Activated CD4-positive, alpha-beta T cell treated with anti-CD3 and anti-CD28 coated beads, Interleukin-2, amount 50 U/mL, for 16 hours (primary cell): Measurements from ENCODE around the gene IL17RB.

Experiments
- DNase-seq: peaks from one replicate; pipeline ENCODE4 v3.0.0-alpha.2; 2020

Gene IL17RB

DNA sequence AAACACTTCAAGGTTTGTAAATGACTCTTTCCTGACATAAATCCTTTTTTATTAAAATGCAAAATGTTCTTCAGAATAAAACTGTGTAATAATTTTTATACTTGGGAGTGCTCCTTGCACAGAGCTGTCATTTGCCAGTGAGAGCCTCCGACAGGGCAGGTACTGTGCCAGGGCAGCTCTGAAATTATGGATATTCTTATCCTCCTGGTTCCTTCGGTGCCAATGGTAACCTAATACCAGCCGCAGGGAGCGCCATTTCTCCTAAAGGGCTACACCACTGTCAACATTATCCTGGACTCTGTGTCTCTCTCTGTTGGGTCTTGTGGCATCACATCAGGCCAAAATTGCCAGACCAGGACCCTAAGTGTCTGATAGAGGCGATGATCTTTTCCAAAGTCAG lies 33.1 kb upstream of the IL17RB start:
- DNase-seq, result no peak

DNA sequence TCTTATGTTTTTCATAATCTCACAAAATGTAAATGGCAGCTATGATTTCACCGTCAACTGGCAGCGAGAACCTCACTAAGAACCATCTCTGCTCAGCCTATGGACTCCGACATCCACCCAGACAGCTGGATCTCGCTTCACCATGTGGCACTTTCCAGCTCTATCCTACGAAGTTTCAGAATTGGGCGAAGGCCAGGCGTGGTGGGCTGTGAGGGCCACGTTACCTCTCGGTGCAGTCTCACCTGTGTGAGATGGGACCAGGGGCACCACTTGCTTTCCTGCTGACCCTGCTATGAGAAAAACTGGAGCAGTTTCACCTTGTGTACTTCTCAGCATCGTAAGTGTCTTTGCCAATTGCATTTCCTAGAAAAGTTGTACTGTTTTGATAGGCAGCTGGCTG lies 32.5 kb upstream of the IL17RB start:
- no peak for DNase-seq

DNA sequence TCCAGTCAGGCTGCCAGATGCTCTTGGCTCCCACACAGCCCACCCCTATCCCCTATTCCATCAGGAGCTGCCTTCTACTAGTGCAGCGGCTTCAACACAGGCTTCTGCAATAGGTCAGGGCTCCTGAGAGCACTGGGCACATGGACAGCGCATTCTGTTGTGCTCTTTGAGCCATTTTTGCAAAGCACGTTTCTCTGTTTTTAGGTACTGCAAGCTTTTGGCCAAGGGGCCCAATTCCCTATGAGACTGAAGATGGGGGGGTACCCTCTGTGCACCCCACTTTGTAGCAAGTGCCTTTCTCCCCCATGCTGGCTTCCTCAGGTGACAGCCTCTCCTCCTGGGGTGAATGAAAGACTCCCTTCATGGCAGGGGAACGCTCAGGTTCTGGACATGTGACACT lies 31.3 kb upstream of the IL17RB start:
- no peak for DNase-seq

DNA sequence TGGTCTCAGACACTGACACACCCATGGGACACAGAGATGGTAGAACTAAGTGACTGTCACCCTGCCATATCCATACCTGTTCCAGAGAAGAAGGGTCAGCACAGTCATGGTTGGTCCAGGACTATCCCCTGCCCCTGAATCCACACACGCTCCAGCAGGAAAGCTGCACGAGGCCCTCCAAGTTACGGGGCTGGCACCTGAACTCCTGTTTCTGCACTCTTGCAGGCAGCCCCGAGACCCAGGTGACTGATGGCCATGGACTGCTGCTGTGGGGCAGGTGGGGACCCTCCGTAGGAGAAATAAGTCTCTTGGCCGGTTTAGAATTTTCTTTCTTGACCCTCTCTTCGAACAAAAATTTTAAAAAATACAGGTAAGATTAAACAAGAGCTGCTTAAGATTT lies 30.7 kb upstream of the IL17RB start:
- no peak for DNase-seq

DNA sequence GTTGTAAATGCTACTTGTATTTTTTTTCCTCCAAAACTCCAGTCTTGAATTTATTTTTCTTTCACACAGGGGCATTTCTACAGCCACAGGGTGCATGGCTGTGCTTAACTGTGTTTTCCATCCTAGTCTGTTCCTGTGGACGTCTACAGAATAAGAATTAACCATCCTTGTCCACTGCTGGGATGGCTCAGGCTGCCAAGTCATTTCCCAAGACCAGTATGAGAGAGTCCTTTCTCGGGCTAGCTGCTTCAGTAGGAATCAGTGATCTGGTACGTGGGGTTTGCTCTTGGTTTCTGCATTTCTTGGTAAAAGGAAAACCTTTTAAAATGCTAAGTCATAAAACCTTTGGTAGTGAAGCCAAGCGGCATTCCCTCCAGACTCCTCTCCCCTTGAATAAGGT lies 29.9 kb upstream of the IL17RB start:
- no peak for DNase-seq

DNA sequence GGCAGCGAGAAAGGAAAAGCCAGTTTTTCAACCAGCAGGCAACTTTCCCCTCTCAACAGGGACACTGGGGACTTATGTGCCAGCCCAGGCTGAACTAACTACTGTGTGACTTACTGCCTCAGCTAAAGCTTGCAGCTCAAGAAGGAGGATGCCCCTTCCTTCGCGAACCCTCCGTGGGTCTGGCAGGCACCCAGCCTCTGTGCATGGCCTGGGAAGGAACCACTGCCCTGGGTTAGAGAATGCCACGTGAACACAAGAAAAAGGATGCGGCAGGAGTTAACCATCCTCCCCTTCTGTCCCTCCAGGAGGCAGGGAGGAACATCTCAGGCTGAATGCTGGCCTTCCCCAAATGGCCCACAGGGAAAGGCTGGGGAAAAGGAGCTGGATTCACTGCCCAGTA lies 29.2 kb upstream of the IL17RB start:
- DNase-seq, result no peak

DNA sequence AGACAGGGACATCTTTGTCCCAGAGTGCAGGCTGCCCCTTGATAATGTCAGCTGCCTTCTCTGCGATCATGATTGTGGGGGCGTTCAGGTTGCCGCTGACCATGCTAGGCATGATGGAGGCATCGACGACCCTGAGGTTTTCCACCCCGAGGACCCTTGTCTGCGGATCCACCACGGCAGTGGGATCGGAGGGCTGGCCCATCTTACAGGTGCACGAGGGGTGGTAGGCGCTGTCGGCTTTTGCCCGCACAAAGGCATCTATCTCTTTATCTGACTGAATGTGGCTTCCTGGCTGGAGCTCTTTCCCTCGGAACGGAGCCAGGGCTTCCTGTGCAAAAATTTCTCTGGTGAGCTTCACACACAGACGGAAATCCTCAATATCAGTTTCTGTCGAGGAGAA lies 28.6 kb upstream of the IL17RB start:
- no peak for DNase-seq

DNA sequence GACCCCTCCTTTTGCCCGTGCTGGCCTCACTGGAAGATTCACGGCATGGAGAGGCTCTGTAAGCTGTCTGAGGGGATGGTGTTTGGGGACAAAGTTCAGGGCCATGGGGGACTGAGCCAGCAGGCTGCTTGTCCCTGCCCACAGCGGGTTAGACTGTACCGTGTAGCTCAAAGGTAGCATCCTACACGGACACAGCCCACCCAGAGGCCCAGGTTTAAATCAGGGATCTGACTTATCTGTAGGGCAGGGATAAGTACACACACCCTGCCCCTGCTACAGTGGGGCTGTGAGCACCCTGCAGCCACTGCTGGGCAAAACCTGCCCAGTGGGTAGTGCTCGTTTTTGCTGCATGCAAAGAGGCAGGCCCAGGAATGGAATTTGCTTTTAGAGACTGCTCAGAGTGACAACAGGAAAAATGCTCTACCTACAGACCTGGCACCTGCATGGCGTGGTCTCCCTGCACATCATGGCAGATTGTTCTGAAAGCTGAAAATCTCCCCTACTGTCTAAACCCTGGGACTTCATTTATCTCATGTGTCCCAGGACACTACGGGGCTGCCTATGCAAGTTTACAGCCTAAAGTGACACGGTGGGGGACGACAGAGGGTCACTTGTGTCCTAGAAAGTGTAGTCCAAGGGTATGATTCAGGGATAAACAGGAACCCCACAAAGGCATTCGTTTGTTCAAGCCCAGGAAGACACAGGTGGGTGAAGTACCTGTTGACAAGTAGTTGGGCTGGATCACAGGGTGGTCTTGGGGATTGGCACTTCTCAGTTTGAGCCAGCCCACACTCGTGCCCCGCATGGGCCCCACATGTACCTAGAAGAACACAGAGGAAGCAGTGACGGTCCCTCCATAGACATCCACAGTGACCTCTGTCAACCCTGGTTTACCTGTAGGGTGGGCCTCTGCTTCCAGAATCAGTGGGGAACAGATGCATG lies 27.9 kb upstream of the IL17RB start:
- no peak for DNase-seq

DNA sequence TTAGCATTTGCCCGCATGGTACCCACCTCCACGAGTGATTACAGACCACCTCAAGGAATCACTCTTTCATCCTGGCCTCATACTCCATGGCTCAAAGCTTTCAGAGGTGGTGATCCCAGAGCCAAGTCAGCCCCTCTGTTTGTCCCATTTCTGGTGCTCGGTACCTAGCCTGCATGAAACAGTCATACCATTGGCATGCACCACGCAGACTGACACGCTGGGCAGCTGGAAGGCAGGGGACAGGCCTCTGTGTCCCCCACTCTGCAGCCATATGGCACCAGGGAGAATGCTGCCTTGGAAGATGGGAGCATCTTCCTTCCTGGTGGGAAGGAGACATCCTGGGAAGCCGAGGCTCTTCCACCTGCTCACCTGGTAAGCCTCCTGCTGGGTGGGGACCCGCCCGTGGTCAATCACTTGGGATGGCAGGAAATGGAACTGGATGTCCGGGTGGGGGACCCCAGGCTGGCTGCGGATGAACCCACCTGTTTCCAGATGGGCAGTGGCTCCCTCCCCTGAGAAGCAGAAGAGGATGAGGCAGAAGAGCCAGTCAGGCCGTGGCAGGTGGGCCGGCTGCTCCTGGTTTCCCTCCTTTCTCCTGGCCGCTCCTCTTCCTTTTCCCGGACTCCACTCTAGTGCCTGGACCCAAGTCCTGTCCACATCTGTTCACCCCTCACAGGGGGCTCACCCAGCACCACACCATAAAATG lies 27.1 kb upstream of the IL17RB start:
- no peak for DNase-seq

DNA sequence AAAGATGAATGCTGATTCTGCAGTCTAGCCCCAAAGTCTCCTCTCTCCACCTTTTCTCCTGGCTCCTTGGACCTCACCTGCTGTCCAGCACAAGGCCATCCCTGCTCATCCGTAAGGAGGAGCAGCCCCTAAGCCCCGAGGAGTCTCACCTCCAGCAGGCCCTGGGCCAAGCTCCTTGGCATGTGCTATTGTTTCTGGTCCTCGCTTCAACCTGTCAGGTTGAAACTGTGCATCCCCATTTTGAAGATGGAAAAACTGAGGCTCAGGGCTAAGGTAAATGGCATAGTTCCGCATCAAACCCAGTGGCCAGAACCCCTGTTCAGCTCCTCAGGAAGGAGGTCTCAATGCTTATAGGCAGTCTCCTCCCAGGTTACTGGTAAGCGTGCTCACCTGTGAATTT lies 26.3 kb upstream of the IL17RB start:
- DNase-seq, result no peak

DNA sequence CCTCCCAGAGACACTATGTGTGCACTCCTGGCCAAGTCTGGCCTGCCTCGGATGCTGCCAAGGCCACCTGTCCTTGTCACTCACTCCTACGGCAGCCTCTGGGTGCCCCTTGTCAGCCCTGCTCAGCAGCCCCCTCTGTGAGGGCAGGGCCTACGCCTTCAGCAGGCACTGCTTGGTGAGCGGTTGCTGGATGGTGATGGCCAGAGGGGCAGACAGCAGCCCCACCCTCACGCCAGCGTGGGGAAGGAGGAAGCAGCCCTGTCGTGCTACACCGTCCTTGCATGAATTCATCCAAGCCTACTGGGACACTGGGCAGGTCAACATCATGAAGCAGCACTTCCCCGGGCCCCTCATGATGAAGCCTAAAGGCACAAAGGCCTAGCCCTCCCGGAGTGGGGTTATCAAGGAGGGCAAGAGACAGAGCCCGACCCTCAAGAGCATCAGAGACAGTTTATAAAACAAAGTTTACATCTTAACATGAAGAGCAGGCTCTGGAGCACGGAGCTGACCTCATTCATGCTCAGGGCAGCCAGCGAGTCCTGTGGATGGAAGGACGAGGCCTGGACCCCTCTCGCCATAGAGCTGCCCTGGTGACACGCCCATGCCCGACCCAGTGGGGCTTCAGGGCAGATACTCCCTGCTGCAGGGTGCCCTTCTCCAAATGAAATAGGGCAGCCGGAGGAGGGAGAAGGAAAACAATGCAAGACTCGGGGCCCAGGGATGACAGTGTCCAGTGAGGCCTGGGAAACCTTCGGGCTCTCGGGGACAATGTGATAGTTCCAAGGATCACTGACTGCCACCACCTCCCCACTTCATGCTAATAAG lies 25.4 kb upstream of the IL17RB start:
- DNase-seq, result no peak

DNA sequence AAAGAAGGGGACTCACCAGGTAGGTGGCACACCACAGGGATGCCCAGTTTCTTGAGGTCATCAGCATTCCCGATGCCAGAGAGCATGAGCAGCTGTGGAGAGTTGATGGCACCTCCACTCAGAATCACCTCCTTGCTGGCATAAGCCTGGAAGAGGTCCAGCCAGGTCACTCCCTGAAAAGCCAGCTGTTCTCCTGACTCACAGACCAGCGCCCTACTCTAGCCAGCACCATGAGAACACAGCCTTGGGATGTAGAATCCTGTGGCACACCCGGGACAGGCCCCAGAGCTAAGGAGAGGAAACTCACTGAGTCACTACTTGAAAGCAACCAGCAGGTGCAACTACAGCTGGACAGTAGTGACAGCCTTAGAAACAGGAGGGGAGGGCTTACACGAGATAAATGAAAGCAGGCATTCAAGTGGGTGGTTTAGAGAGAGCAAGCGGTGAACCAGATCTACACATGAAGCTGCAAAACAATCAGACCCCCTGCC lies 24.7 kb upstream of the IL17RB start:
- no peak for DNase-seq

DNA sequence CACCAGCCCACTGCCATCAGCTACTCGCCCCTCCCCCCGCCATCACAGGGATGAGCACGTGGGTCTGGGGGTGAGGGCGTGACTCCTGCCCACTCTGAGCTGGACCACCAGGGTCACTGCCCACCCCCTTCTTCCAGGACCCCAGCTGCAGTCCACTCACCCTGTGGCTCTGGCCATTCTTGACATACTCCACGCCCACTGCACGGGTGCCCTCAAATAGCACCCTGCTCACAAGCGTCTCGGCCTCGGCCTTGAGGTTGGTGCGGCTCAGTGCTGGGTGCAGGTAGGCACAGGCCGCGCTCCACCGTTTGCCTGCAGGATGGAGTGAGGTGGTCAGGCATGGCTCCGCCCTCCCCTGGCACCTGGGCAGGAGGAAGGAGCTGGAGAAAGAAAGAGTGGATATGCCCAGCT lies 24.0 kb upstream of the IL17RB start:
- DNase-seq, result no peak

DNA sequence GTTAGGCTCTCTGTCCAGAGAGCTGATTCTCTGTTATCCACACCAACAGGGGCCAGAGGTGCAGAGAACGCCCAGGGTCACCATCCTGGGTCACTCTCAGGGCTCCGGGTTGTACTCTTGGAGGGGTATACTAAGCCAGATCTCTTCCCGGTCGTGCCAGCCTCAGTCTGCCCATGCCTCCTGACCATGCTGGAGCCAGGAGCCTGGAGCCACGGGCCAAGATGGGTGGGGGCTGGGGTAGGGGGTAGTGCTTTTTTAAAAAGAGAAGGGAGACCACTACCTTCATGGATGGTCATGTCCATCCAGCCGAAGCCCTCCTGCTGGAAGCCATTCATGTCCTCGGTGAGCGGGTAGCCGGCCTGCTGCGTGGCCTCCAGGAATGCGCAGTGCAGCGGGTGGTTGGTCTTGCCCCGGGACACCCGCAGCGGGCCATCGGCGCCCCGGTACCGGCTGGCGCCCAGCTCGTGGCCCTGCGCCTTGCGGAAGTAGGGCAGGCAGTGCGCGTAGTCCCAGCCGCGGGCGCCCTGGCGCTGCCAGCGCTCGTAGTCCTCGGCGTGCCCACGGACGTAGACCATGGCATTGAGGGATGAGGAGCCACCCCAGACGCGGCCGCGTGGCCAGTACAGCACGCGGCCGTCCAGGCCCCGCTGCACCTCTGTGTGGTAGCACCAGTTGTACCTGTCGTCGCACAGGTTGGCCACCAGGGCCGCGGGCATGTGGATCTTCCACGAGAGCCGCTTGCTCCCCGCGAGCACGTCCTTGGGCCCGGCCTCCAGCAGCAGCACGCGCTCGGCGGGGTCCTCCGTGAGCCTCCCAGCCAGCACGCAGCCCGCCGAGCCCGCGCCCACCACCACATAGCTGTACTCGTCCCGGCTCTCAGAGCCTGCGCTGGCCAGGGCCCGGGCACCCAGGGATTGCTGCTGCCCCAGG lies 23.1 kb upstream of the IL17RB start:
- no peak for DNase-seq

DNA sequence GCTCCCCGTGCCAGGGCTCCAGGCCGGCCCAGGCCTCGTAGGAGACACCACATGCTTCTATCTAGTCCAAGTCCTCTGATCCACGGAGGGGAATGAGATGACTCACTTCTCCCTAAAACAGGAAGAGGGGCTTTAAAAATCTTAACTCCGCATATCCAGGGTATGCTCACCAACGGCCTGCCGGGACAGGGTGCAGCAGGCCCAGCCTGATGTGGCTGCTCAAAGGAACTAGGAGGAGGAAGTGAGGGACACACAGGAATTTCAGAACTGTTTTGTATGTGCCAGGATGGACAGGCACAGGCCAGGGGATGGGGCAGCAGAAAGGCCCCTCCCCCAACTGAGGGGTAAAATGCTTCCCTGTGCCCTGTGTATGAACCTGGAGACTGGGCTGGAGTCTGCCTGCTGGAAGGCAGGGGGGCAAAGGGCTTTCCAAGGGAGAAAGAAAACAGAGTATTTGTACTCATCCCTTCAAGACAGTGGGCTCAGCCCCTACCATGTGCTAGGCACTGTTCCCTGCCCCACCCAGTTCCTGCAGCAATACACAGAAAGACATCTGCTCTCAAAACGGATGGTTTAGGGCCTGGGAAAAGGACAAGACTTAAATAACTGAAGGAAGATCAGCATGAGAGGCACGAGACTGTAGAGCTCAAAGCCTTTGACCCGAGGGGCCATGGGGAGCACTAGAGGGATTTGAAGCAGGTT lies 22.3 kb upstream of the IL17RB start:
- DNase-seq, result no peak

DNA sequence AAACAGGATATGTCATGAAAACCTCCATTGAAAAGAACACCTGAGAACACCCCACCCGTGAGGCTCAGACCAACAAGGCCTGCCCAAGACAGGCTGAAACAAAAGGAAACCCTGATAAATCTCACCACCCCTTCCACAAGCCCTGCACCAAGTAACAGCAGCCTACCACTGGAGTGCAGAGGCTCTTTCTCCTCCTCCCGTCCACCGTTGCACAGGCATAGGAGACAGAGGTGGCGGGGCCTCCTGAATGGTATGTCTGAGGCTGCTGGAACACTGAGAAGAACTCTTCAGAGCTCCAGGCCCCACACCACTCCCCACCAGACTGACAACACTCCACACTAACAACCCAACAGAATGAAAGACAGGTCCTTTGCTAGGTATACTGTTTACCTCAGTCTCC lies 21.6 kb upstream of the IL17RB start:
- DNase-seq, result no peak

DNA sequence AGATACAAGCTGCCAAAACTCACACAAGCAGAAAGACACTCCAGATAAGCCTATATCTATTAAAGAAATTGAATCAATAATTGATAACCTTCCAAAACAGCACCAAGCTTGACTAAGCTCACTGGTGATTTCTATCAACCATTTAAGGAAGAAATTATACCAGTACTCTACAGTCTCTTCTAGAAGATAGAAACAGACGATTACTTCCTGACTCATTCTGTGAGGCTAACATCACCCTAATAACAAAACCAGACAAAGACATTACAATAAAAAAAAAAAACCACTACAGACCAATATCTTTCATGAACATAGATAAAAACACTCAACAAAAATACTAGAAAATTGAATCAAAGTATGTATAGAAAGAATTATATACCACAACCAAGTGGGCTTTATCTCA lies 20.3 kb upstream of the IL17RB start:
- no peak for DNase-seq

DNA sequence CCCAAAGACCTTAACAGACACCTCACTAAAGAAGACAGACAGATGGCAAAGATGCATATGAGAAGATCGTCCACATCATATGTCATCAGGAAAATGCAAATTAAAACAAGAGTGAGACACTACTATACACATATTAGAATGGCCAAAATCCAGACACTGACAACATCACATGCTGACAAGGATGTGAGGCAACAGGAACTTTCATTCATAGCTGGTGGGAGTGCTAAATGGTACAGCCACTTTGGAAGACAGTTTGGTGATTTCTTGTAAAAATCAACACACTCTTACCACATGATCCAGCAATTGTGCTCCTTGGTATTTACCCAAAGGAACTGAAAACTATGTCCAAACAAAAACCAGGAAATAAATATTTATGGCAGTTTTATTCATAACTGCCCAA lies 17.8 kb upstream of the IL17RB start:
- DNase-seq, result no peak

DNA sequence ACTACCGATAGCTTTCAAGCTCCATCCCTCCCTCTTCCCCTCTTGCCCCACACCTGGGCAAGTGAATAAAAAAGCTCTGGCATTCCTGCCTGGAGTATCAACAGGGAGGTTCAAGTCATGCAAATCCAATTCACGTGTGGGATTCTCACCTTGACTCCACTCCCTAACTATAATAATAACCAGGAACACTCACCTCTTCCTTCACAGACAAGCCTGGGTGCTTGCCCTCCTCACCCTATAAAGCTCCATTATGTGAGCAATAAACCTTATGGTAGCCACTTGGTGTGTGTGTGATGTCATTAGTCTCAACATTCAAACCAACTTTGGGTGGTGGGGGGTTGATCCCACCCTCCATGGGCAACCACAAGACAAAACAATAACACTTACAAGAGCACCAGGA lies 16.8 kb upstream of the IL17RB start:
- no peak for DNase-seq

DNA sequence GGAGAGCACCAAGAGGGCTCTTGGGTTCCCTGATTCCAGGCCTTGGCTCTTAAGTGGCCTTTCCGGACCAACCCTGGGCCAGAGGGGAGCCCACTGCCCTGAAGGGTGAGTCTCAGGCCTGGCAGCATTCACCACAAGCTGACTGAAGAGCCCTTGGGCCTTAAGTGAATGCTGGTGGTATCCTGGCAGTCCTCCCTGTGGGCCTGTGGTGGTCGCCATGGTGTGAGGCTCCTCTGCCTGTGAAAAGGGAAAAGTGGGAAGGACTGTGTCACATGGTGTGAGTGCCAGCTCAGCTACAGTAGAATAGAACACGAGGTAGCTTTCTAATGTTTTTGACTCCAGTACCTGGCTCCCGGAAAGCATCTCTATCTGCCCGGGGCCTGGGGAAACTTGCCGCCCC lies 15.4 kb upstream of the IL17RB start:
- DNase-seq, result no peak

DNA sequence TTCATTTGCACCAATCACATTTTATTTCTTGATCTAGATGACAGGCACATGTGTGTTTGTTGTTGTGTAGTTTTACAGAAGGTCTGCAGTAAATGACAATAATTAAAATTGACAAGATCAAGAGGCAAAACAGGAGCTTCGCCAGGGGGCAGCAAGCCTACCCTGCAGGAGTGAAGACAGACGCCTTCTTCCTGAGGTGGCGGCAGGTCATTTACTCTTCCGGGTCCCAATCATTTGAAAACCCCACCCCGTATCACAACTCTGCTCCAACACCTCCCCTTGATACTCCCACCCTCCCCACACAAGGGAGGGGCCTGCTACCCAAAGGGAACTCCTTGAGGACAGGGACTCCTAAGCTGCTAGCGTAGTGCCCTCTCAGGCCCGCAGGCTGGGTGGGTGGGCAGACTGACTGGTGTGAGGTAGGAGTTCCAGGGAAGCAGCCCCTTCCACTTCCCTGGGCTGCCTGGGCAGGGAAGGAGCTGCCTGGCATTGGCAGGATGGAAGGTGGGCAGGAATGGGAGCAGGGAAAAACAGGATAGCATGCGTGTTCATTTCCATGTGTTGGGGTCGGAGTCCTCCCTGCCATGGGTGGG lies 13.2 kb upstream of the IL17RB start:
- no peak for DNase-seq
